Neuronal stem cell (in vitro differentiated cells): Measurements from ENCODE around the gene SCYGR3.
A peak's percentile ranks its signal among the peaks of the same experiment; 100 is the strongest.

ENCODE experiments used
- DNase-seq: peaks from one replicate; pipeline ENCODE4 v3.0.0-alpha.2; 2013; ENCODE audit warnings: low spot score
- H2AFZ ChIP-seq: one replicate; pipeline ENCODE4 v1.6.1; 2013; ENCODE audit warnings: mild to moderate bottlenecking, low read length, inconsistent platforms
- H2AK5ac ChIP-seq: 2 replicates; pipeline ENCODE4 v1.6.1; 2013; ENCODE audit warnings: low read depth, mild to moderate bottlenecking, inconsistent platforms, low read length, moderate library complexity, mixed read lengths
- H2BK120ac ChIP-seq: 2 replicates; pipeline ENCODE4 v1.6.1; 2013; ENCODE audit warnings: low read depth, mild to moderate bottlenecking, inconsistent platforms, low read length, moderate library complexity, mixed read lengths
- H2BK12ac ChIP-seq: one replicate; pipeline ENCODE4 v1.6.1; 2013; ENCODE audit warnings: low read length, inconsistent platforms
- H2BK15ac ChIP-seq: 2 replicates; pipeline ENCODE4 v1.6.1; 2013; ENCODE audit warnings: mild to moderate bottlenecking, low read length, inconsistent platforms, mixed read lengths
- H2BK5ac ChIP-seq: one replicate; pipeline ENCODE4 v1.6.1; 2013; ENCODE audit warnings: inconsistent platforms, mild to moderate bottlenecking, low read length, moderate library complexity
- H3K14ac ChIP-seq: one replicate; pipeline ENCODE4 v1.6.1; 2013; ENCODE audit warnings: low read length, inconsistent platforms
- H3K18ac ChIP-seq: 2 replicates; pipeline ENCODE4 v1.6.1; 2013; ENCODE audit warnings: low read length, inconsistent platforms
- H3K23ac ChIP-seq: 2 replicates; pipeline ENCODE4 v1.6.1; 2013; ENCODE audit warnings: low read depth, mild to moderate bottlenecking, mixed read lengths, low read length, inconsistent platforms; ENCODE audit not compliant: poor library complexity
- H3K27ac ChIP-seq: replicated peaks from 3 replicates; pipeline ENCODE4 v1.5.1; 2013; ENCODE audit warnings: low read length, inconsistent platforms
- H3K27me3 ChIP-seq, 3 experiments: 2 replicates each; pipeline ENCODE4 v1.6.1; 2013; ENCODE audit warnings: low read length in 3 of 3, mild to moderate bottlenecking in 2 of 3, inconsistent platforms in 1 of 3, low read depth in 1 of 3, mixed read lengths in 1 of 3, moderate library complexity in 1 of 3; ENCODE audit not compliant: control insufficient read depth in 3 of 3, insufficient read depth in 3 of 3
- H3K36me3 ChIP-seq, 2 donors: replicated peaks in 1 of 2; 2 replicates each; pipeline ENCODE4 v1.6.1; 2013; ENCODE audit warnings: low read length in 2 of 2; ENCODE audit not compliant: control insufficient read depth in 2 of 2, insufficient read depth in 2 of 2
- H3K4ac ChIP-seq: 2 replicates; pipeline ENCODE4 v1.6.1; 2013; ENCODE audit warnings: inconsistent platforms, mild to moderate bottlenecking, low read length, moderate library complexity
- H3K4me1 ChIP-seq, 2 donors: 1 replicate in 1 of 2; 2 replicates in 1 of 2; pipeline ENCODE4 v1.6.1; 2013; ENCODE audit warnings: low read length in 2 of 2, low read depth in 1 of 2; ENCODE audit not compliant: control insufficient read depth in 2 of 2, insufficient read depth in 1 of 2
- H3K4me2 ChIP-seq: one replicate; pipeline ENCODE4 v1.6.1; 2013; ENCODE audit warnings: mild to moderate bottlenecking, low read length, inconsistent platforms; ENCODE audit not compliant: insufficient read depth, poor library complexity, severe bottlenecking
- H3K4me3 ChIP-seq, 2 donors: 2 replicates each; pipeline ENCODE4 v1.5.1; 2013; ENCODE audit warnings: low read length in 2 of 2, mild to moderate bottlenecking in 2 of 2, inconsistent platforms in 1 of 2, moderate library complexity in 1 of 2
- H3K79me1 ChIP-seq: one replicate; pipeline ENCODE4 v1.6.1; 2013; ENCODE audit warnings: low read depth, mild to moderate bottlenecking, inconsistent platforms, low read length, moderate library complexity
- H3K9ac ChIP-seq: one replicate; pipeline ENCODE4 v1.6.1; 2013; ENCODE audit warnings: mild to moderate bottlenecking, low read depth, low read length, inconsistent platforms; ENCODE audit not compliant: poor library complexity
- H3K9me3 ChIP-seq, 2 donors: replicated peaks in 1 of 2; 2 replicates each; pipeline versions ENCODE3 to v1.6.1; 2013; ENCODE audit warnings: low read length in 2 of 2, mild to moderate bottlenecking in 2 of 2, inconsistent platforms in 1 of 2, low read depth in 1 of 2, mixed read lengths in 1 of 2, moderate library complexity in 1 of 2; ENCODE audit not compliant: control insufficient read depth in 2 of 2, insufficient read depth in 1 of 2
- H4K8ac ChIP-seq: one replicate; pipeline ENCODE4 v1.6.1; 2013; ENCODE audit warnings: low read depth, mild to moderate bottlenecking, inconsistent platforms, low read length, moderate library complexity
- H4K91ac ChIP-seq: one replicate; pipeline ENCODE4 v1.6.1; 2013; ENCODE audit warnings: low read length, low read depth, mild to moderate bottlenecking, inconsistent platforms; ENCODE audit not compliant: poor library complexity
- WGBS, 2 donors: extraction: QIAGEN DNeasy Blood & Tissue Kit; methylation state at CpG; one replicate each; pipeline ENCODE4 v1.1.7; 2013; ENCODE audit warnings: missing lambda C conversion rate in 2 of 2, mixed read lengths in 1 of 2; ENCODE audit not compliant: insufficient read length in 2 of 2, insufficient replicate concordance in 1 of 2; ENCODE audit errors: extremely low coverage in 2 of 2; 5-methylcytosine and 5-hydroxymethylcytosine counted together

SCYGR3 gene

GRCh38 chr2:227655454-227655853 lies 40.8 kb upstream of the SCYGR3 start:
- H3K9ac ChIP-seq: no peak overlapping the region
- no peak overlapping the region for H3K27ac ChIP-seq
- H3K14ac ChIP-seq: no peak overlapping the region
- H2BK15ac ChIP-seq: no peak overlapping the region
- H2BK12ac ChIP-seq: no peak overlapping the region
- H2BK120ac ChIP-seq: no peak overlapping the region
- H3K18ac ChIP-seq: no peak overlapping the region
- H2AFZ ChIP-seq: no peak overlapping the region
- H3K4me1 ChIP-seq: no peaks in the 10 kb centered on the region
- no peak overlapping the region for H3K4me2 ChIP-seq
- no peak for DNase-seq
- H3K36me3 ChIP-seq: no peaks in the 10 kb centered on the region
- H2BK5ac ChIP-seq: no peak overlapping the region
- no CpG with 5 or more reads among the region's 1 CpG for WGBS, 2 donors
- H2AK5ac ChIP-seq: no peak overlapping the region
- no peak overlapping the region for H3K4me3 ChIP-seq
- no peaks in the 10 kb centered on the region for H3K27me3 ChIP-seq
- H4K91ac ChIP-seq: no peak overlapping the region
- H3K79me1 ChIP-seq: no peaks in the 10 kb centered on the region
- H4K8ac ChIP-seq: no peak overlapping the region
- H3K4ac ChIP-seq: no peak overlapping the region
- H3K9me3 ChIP-seq: no peaks in the 10 kb centered on the region
- H3K23ac ChIP-seq: no peak overlapping the region

DNA sequence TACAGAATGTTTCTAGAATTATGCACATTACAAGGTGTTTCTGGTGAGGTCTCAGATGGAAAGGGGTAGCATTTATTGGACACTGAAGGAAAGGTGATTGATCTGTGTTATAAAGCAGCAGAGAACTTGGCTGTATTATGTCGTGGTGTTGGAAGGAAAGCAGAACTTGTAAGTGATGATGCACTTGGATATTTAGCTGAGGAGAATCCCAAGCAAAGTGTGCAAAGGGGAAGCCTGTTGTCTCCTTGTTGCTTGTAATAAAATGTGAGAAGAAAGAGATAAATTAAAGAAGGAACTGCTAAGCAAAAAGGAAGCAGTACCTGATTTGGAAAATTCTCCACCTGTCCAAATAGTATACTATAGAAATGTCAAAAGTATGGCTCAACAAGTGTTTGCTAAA lies 39.8 kb upstream of the SCYGR3 start:
- no peaks in the 10 kb centered on the region for H3K27me3 ChIP-seq
- H2BK15ac ChIP-seq: no peak overlapping the region
- no CpG with 5 or more reads among the region's 1 CpG for WGBS, 2 donors

DNA sequence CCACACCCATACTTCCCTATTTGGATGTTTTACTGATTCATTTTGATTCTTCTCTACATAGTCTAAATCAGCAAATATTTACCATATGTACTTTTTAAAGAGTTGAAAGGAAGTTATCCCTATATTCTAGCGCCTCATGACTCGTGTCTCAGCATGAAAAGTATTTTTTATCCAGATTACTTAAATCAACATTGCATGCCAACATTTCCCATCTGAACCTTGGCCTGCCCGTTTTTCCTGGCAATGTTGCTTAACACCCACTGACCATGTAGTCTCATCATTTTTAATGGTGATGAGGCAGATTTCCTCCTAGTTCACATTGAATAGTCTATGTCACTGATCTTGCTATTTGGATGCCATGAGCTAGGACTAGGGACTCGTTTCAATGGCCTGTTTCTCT lies 38.8 kb upstream of the SCYGR3 start:
- Histone ChIP-seq H4K91ac (no peak overlapping the region), H3K4me3 (no peak overlapping the region), H3K4me2 (no peak overlapping the region), H2BK15ac (no peak overlapping the region), H3K27me3 (no peaks in the 10 kb centered on the region), H4K8ac (no peak overlapping the region), H3K9ac (no peak overlapping the region), H2BK12ac (no peak overlapping the region), H3K27ac (no peak overlapping the region), H3K36me3 (no peaks in the 10 kb centered on the region), H3K14ac (no peak overlapping the region), H3K18ac (no peak overlapping the region), H2BK5ac (no peak overlapping the region), H3K4me1 (no peaks in the 10 kb centered on the region), H3K79me1 (no peaks in the 10 kb centered on the region), H3K23ac (no peak overlapping the region), H2AK5ac (no peak overlapping the region), H2BK120ac (no peak overlapping the region), H2AFZ (no peak overlapping the region), H3K4ac (no peak overlapping the region), H3K9me3 (no peaks in the 10 kb centered on the region)
- no peak for DNase-seq
- WGBS, 2 donors: no CpG with 5 or more reads among the region's 4 CpGs

More for the DNA sequence above, 39.8 kb upstream of the SCYGR3 start:
- no peak overlapping the region for H3K27ac ChIP-seq
- no peak overlapping the region for H3K9ac ChIP-seq
- H3K14ac ChIP-seq: no peak overlapping the region
- H2AK5ac ChIP-seq: no peak overlapping the region
- H2AFZ ChIP-seq: no peak overlapping the region
- no peaks in the 10 kb centered on the region for H3K36me3 ChIP-seq
- no peak overlapping the region for H3K23ac ChIP-seq
- H3K9me3 ChIP-seq: no peaks in the 10 kb centered on the region
- no peaks in the 10 kb centered on the region for H3K79me1 ChIP-seq
- no peak overlapping the region for H2BK120ac ChIP-seq
- no peak overlapping the region for H2BK12ac ChIP-seq
- no peak overlapping the region for H2BK5ac ChIP-seq
- H3K4me3 ChIP-seq: no peak overlapping the region
- no peak for DNase-seq
- no peak overlapping the region for H4K91ac ChIP-seq
- H3K18ac ChIP-seq: no peak overlapping the region
- H3K4me2 ChIP-seq: no peak overlapping the region
- H3K4ac ChIP-seq: no peak overlapping the region
- H3K4me1 ChIP-seq: no peaks in the 10 kb centered on the region
- H4K8ac ChIP-seq: no peak overlapping the region

GRCh38 chr2:227643990-227644551 lies 29.4 kb upstream of the SCYGR3 start:
- peak; percentile 5 for DNase-seq
- Histone ChIP-seq H2BK5ac (no peak overlapping the region), H4K8ac (no peak overlapping the region), H3K27ac (no peak overlapping the region), H3K9me3 (no peaks in the 10 kb centered on the region), H3K4me3 (no peak overlapping the region), H3K23ac (no peak overlapping the region), H4K91ac (no peak overlapping the region), H3K9ac (no peak overlapping the region), H3K4me2 (no peak overlapping the region), H3K18ac (no peak overlapping the region), H3K14ac (no peak overlapping the region), H2AFZ (no peak overlapping the region), H2AK5ac (no peak overlapping the region), H3K27me3 (no peaks in the 10 kb centered on the region), H2BK120ac (no peak overlapping the region), H3K79me1 (no peaks in the 10 kb centered on the region), H2BK12ac (no peak overlapping the region), H3K36me3 (no peaks in the 10 kb centered on the region), H3K4me1 (peaks cover 0 to 4% of the 10 kb centered on the region in 2 donors), H2BK15ac (no peak overlapping the region), H3K4ac (no peak overlapping the region)
- no CpG with 5 or more reads among the region's 5 CpGs for WGBS, 2 donors
